ENCODE results near the gene IFT80.

The IFT80 gene

DNA sequence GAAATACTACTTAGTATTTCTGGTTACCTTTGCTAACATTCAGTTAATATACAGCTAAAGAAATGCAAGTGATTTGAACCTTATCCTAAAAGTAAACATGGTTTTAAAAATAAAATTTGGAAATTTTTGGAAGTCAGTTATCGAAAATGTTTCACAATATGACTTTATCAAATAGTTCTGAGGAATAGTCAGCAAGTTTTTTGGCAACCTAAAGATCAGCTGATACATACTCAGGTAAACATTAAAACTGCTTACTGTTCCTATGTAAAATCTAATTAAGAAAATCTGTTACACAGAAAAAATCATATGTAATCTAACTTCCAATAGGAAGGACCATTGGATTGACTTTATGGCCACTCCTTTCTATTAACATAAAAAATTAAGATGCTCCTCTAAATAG lies 24.1 kb downstream of the IFT80 start:
- Mint-ChIP-seq H3K9me3 (no peaks in the 10 kb centered on the region), H3K27ac (no peak overlapping the region), H3K4me1 (no peaks in the 10 kb centered on the region), H3K4me3 (no peak overlapping the region), H3K27me3 (ENCODE audit: low read depth) (no peaks in the 10 kb centered on the region), H3K36me3 (ENCODE audit: low read depth) (peaks cover 37% of the 10 kb centered on the region)
- TF ChIP-seq, protein P1, sequence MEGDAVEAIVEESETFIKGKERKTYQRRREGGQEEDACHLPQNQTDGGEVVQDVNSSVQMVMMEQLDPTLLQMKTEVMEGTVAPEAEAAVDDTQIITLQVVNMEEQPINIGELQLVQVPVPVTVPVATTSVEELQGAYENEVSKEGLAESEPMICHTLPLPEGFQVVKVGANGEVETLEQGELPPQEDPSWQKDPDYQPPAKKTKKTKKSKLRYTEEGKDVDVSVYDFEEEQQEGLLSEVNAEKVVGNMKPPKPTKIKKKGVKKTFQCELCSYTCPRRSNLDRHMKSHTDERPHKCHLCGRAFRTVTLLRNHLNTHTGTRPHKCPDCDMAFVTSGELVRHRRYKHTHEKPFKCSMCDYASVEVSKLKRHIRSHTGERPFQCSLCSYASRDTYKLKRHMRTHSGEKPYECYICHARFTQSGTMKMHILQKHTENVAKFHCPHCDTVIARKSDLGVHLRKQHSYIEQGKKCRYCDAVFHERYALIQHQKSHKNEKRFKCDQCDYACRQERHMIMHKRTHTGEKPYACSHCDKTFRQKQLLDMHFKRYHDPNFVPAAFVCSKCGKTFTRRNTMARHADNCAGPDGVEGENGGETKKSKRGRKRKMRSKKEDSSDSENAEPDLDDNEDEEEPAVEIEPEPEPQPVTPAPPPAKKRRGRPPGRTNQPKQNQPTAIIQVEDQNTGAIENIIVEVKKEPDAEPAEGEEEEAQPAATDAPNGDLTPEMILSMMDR (IDR thresholded peaks at IDR 0.05; ENCODE audit: unreplicated experiment in 3 of 3): no peak

DNA sequence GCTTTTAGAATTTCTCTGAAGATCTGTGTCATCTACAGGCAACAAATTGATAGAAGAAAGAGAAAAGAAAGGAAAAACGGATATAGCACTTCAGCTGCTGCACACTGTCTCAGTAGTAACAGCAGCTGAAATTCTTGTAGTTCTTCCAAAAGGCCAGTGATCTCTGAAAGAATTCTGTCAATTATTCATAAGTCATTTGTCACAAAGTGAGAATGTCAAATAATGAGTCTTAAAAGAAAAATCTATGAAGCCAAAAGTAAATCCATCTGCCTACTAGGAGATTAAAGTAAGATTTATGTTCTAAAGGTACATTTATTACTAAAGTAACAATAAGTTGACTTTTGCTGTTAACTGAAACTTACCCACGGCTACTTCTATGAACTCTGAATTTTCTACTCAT lies 24.6 kb downstream of the IFT80 start:
- no peaks in the 10 kb centered on the region for H3K4me1 Mint-ChIP-seq
- H3K27ac Mint-ChIP-seq: peak overlapping the region in 1 of 3 experiments; percentile 7
- H3K4me3 Mint-ChIP-seq: no peak overlapping the region
- H3K36me3 Mint-ChIP-seq (ENCODE audit: low read depth): peaks cover 34% of the 10 kb centered on the region
- H3K27me3 Mint-ChIP-seq (ENCODE audit: low read depth): no peaks in the 10 kb centered on the region
- no peaks in the 10 kb centered on the region for H3K9me3 Mint-ChIP-seq
- TF ChIP-seq, protein P1 (IDR thresholded peaks at IDR 0.05; ENCODE audit: unreplicated experiment in 3 of 3): no peak

- no peaks in the 10 kb centered on the region for H3K27me3 Mint-ChIP-seq (ENCODE audit: low read depth)
- no peaks in the 10 kb centered on the region for H3K9me3 Mint-ChIP-seq
- TF ChIP-seq, protein P1 (IDR thresholded peaks at IDR 0.05; ENCODE audit: unreplicated experiment in 3 of 3): no peak
- H3K36me3 Mint-ChIP-seq (ENCODE audit: low read depth): peaks cover 30% of the 10 kb centered on the region
- H3K27ac Mint-ChIP-seq: no peak overlapping the region
- no peak overlapping the region for H3K4me3 Mint-ChIP-seq
- H3K4me1 Mint-ChIP-seq: no peaks in the 10 kb centered on the region
Measured at GRCh38 chr3:160373655-160374054, 25.4 kb downstream of the IFT80 start.

- Mint-ChIP-seq H3K9me3 (no peaks in the 10 kb centered on the region), H3K27ac (no peak overlapping the region), H3K4me1 (no peaks in the 10 kb centered on the region), H3K36me3 (ENCODE audit: low read depth) (peaks cover 30% of the 10 kb centered on the region), H3K27me3 (ENCODE audit: low read depth) (no peaks in the 10 kb centered on the region), H3K4me3 (no peak overlapping the region)
- TF ChIP-seq, protein P1 (IDR thresholded peaks at IDR 0.05; ENCODE audit: unreplicated experiment in 3 of 3): no peak
Measured at GRCh38 chr3:160372780-160373179, 26.2 kb downstream of the IFT80 start.

DNA sequence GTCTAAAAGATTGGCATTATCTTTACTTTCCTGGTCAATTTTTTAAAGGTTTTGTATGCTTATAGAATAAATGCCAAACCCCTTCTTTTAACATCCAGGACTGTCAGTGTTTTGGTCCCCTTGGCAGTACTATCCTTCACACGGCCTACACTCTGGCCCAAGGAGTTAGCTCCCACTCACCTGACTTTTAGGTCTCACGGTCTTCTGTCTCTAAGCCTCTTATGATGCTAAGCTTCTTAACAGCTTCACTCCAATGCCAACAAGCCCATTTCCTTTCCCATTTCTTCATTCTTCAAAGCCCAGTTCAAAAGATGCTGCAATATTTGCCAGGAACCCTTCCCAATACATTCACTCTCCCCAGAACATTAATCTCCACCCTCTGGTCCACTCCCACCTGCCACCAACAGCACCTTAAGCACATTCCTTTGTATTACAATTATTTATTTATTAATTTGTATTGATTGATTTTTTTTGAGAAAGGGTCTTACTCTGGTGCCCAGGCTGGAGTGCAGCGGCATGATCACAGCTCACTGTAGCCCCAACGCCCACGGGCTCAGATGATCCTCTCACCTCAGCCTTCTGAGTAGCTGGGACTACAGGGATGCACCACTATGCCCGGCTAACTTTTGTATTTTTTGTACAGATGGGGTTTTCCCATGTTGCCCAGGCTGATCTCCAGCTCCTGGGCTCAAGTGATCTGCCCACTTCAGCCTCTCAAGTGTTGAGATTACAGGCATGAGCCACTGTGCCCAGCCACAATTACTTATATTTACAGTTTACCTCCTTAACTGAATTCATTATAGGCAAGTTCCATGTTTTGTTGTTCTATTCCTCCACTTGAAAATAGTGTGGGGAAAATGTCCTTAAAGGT lies 27.8 kb downstream of the IFT80 start:
- Mint-ChIP-seq H3K4me3 (no peak overlapping the region), H3K27me3 (ENCODE audit: low read depth) (no peaks in the 10 kb centered on the region), H3K4me1 (no peaks in the 10 kb centered on the region), H3K36me3 (ENCODE audit: low read depth) (peaks cover 30% of the 10 kb centered on the region), H3K27ac (no peak overlapping the region), H3K9me3 (no peaks in the 10 kb centered on the region)
- TF ChIP-seq, protein P1 (IDR thresholded peaks at IDR 0.05; ENCODE audit: unreplicated experiment in 3 of 3): no peak

- peaks cover 34% of the 10 kb centered on the region for H3K36me3 Mint-ChIP-seq (ENCODE audit: low read depth)
- H3K4me1 Mint-ChIP-seq: no peaks in the 10 kb centered on the region
- TF ChIP-seq, protein P1 (IDR thresholded peaks at IDR 0.05; ENCODE audit: unreplicated experiment in 3 of 3): no peak
- H3K27ac Mint-ChIP-seq: no peak overlapping the region
- H3K9me3 Mint-ChIP-seq: no peaks in the 10 kb centered on the region
- H3K27me3 Mint-ChIP-seq (ENCODE audit: low read depth): no peaks in the 10 kb centered on the region
- H3K4me3 Mint-ChIP-seq: no peak overlapping the region
Measured at GRCh38 chr3:160369784-160370183, 29.2 kb downstream of the IFT80 start.
